NCI-H748 (cell line): ENCODE measurements around the gene ERCC6.

ENCODE experiments used
- DNase-seq: peaks from one replicate; lab custom pipeline; 2025; ENCODE audit not compliant: unreplicated experiment; lab: John Stamatoyannopoulos, UW

The ERCC6 gene

DNA sequence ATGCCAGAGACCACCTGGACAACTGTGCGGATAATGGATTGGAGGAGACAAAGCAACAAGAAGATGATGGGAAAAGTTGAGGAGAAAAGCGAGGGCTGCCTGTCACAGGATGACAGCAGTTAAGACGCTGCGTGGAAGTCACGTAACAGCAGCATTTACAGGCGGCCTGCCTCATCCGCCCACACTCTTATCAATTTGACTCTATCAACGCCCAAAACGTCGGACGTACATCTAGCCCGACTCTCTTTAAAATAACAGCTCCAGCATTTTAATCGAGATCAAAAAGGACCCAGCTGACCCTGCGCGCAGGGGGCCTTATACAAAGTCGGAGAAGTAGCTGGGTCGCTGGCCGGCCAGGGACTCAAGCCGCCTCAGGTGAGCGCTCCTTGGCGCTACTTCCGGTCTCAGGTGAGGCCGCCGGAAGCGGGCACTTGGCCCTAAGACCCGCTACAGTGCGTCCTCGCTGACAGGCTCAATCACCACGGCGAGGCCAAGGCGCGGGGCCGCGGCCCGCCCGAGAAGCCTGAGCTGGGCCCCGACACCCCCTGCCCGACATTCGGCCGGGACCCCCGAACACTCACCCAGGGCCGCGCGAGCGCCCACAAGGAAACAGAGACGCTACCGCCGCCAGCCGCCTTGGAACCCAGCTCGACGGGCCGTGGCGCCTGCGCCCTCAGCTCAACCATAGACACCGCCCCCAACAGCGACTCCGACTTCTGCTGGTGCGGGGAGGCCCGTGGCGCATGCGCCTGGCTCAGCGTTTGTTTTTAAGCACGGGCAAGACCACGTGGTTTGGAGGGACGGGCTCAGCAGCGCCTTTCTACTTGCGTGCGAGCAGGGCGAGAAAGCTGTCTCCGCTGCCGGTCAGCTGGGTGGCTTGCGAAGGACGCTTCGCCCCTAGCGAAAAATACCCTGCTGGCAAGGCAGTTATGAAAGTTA lies at the start of gene ERCC6:
Gene ERCC6, minus strand, starts transcription at position 741 of the 939 bp plus-strand sequence.
- DNase-seq, result peak; percentile 94

DNA sequence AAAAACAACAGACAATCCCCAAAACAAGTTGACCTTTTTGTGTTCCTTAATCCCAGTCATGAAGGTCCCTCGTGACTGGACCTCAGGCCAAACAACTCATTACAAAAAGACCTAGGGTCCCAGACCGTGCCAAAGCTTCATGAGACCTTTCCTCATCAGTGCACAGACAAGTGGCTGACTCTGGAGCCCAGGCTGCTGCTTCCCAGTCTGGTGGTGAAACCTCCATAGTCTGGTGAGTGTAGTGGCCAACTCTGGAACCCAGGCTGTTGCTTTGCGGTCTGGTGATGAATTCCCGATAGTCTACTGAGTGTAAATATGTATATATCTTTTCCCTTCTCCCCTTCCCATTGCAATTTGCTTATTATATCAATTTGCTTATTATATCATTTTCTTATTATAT lies 49.1 kb upstream of the ERCC6 start:
- no peak for DNase-seq

DNA sequence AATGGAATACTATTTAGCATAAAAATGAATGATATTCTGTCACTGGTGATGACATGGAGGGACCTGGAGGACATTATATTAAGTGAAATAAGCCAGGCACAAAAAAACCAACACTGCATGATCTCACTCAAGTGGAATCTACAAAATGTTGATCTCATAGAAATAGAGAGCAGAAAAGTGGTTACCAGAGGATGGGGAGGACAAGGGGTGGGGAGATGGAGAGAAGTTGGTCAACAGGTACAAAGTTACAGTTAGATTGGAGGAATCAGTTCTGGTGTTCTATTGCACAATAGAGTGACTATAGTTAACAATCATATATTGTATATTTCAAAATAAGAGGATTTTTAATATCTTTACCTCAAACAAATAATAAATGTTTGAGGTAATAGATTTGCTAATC lies 46.5 kb upstream of the ERCC6 start:
- no peak for DNase-seq

DNA sequence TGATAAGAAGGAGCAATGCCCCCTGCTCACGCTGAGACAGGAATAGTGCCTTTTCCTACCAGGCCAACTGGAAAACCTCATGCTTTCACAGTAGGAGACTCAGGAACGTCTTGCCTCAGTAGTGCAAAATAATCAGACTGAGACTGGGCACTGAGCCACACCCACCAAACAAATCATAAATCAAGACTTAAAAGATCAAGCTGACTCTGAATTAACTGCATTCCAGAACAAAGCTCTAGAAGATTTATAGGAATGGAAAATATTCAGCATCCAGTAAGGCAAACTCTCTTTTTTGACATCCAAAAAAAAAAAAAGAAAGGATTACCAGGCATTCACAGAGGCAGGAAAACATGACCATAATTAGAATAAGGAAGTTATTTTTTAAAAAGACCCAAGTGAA lies 40.7 kb upstream of the ERCC6 start:
- DNase-seq, result no peak

DNA sequence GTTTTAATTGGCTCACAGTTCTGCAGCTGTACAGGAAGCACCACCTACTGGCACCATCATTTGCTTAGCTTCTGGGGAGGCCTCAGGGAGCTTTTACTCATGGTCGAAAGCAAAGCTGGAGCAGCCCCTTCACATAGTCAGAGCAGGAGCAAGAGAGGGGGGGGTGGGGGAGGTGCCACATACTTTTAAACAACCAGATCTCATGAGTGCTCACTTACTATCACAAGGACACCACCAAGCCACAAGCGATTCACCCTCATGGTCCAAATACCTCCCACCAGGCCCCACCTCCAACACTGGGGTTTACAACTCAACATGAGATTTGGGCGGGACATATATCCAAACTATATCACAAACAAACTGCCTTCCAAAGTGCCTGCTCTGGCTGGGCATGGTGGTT lies 39.5 kb upstream of the ERCC6 start:
- DNase-seq, result no peak

DNA sequence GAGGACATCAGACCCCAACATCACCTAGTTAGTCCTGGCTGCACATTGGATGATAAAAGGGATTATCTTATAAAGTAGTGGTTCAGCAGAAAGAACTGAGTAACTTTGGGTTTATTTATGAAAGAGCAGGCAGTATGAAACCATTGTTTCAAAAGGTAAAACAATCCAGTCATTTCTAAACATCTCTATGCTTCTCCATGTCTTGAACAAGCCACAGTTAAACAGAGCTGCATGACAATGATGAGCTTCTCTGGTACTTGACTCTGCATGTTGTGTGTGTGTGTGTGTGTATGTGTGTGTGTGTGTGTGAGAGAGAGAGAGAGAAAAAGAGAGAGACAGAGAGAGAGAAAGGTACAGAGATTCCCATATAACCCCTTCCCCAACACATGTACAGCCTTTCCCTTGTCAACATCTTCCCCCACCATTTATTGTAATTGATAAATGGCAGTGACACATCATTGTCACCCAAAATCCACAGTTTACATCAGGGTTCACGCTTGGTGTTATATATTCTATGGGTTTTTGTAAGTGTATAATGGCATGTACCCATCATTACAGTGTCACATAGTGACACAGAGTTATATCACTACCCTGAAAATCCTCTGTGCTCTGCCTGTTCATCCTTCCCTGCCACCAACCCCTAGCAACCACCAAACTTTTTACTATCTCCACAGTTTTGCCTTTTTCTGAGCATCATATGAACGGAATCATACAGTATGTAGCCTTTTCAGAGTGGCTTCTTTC lies 38.4 kb upstream of the ERCC6 start:
- no peak for DNase-seq

DNA sequence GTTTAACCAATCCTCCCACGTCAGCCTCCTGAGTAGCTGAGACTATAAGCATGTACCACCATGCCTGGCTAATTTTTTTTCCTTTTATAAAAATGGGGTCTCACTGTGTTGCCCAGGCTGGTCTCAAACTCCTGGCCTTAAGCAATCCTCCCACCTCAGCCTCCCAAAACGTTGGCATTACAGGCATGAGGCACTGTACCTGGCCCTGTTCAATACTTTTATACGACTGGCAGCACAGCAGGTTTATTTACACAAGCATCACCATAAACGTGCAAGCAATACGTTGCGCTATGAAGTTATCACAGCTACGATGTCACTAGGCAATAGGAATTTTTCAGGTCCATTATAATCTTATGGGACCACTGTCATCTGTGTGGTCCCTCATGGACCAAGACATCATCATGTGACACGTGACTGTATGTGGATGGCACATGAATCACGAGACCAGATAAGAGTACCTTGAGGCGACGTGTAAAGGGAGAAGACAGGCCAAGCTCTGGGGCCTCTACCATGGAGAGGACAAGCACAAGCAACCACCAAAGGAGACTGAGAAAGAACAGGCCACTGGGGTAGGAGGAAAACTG lies 36.7 kb upstream of the ERCC6 start:
- DNase-seq, result no peak

DNA sequence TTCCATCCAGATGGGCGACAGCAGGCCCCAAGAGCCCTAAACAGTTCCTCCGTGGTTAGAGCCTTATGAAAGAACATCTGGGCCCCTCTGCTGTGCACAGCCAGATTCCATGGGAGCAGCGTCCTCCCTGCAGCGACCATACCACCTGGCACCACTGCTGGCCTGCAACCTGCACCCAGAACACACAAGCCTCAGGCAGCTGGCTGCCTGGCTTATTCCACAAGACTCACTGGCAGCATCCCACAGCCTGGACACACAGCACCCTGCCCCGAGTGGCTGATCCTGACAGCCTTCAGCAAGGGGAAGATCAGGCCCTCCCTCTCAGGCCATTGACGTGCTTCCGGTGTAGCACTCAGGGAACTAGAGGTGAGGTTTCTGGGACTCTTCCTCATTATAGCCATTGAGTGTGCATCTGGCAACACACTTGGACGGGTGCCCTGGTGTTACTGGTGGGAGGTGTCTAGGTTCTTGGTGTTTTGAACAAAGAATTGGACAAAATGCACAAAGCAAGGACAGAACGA lies 33.7 kb upstream of the ERCC6 start:
- no peak for DNase-seq

DNA sequence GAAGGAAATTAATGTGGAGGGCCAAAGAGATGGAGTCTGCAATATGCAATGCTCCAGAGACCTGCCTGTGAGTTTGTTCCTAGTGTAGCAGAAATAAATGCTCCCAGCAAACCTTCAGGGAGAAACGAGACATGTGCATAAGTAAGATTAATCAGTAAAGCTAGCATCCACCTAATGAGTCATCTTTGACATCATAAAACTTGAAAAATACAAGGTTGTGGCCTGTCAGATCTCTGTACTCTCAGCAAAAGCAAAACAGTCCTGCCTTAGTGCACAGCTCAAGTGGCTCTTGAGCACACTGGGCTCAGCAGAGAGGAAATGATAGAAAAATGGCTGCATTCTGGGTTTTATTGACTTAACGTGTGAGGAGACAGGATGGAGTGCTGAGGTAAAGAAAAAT lies 32.5 kb upstream of the ERCC6 start:
- DNase-seq, result no peak

DNA sequence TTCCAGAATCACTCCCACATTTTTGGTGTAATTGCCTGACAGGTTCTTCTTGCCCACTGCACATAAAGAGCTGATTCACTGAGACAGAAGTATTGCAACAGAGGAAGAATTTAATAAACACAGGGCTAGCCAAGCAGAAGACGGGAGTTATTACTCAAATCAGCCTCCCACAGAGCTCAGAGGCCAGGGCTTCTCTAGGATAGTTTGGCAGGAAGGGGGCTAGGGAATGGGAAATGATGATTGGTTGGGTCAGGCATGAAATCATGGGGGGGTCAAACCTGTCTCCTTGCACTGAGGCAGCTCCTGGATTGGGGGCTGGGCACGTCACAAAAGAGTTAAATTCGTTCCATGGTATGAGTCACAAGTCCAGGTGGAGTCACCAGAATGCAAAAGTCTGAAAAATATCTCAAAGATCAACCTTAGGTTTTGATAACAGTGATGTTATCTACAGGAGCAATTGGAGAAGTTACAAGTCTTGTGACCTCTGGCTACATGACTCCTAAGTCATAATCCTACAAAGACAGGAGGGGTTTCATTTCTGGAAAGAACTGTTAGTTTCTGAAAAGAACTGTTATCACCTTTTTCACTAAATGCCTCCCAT lies 30.2 kb upstream of the ERCC6 start:
- no peak for DNase-seq

DNA sequence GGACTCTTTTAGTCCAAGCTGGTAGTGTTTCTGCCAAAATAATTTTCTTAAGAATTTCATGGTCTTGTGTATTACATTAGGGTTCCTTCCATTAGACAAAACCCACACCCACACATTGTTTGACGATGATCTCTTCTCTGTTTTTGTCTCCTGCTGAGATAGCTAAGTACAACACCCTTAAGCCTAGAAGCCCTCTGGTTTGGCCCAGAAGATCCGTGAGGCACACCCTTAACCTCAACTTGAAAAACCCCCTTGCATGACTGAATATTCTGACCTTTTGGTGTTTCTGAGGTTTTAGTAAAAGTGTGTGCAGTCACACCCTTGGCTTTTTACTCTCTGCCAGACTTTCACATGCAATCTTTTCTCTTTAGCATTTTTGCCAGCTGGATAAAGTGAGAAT lies 29.3 kb upstream of the ERCC6 start:
- no peak for DNase-seq

DNA sequence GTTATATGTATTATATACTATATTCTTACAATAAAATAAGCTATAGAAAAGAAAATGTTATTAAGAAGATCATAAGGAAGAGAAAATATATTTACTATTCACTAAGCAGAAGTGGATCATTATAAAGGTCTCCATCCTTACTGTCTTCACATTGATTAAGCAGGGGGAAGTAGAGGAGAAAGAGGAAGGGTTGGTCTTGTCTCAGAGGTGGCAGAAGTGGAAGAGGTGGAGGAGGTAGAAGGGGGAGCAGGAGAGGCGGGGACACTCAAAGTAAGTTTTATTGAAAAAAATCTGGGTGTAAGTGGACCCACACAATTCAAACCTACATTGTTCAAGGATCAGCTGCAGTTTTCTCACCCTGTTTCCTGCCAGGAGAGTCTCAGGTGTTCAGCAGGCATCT lies 28.9 kb upstream of the ERCC6 start:
- DNase-seq, result no peak

DNA sequence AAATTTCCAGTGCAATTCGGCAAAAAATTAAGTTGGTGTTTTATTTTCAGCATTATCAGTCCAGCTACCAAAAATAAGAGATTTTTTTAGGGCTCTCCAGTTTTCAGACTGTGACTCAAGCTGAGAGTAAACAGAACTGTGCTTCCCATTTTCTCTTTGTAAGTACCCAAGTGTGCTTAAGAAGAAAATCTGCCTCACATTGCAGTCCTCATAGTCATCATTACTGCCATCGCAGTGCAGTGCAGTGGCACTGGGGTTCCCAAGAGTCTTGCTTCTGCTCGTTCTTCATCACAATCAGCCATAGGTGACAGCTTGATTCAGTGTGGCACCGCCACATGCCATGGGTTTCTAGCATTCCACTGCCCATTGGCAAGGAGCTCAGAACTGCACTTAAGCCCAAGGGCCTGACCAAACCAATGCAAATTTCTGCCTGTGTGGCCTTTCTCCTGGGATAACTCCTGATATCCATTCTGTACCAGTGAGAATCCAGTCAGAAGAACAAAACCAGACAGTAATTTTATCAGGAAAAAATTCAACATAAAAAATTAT lies 25.6 kb upstream of the ERCC6 start:
- DNase-seq, result no peak

DNA sequence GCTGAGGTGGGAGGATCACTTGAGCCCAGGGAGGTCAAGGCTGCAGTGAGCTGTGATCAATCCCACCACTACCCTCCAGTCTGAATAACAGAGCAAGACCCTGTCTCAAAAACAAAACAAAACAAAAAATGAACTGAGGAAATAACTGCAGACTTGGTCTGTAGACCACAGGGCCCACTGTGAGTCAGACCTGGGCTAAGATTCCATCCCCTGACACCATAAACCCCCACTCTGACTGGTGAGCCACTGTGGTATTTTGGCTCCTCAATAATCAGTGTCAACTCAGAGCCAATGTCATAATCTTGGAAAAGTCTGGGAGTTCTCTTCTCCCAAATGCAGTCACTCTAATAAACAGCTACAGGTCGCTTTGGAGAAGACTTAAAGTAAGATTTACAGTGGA lies 24.0 kb upstream of the ERCC6 start:
- DNase-seq, result no peak

DNA sequence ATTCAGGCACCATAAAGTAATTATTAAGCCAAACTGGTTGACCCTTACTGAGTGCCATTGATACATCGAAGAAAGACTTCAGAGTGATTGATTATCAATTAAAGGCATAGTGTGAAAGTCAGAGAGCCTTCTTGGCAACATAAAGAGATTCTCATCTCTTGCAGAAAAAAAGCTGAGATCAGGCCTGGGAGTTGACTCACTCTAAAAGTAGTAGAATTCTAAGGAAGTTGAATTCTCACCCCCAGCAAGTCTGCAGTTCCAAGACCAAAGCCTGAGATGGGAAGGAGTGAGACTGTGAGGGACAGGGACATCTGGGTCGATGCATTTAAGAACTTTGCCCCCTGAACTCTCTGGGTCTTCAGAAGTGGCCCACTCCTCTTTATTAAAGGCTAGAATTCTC lies 21.6 kb upstream of the ERCC6 start:
- no peak for DNase-seq

DNA sequence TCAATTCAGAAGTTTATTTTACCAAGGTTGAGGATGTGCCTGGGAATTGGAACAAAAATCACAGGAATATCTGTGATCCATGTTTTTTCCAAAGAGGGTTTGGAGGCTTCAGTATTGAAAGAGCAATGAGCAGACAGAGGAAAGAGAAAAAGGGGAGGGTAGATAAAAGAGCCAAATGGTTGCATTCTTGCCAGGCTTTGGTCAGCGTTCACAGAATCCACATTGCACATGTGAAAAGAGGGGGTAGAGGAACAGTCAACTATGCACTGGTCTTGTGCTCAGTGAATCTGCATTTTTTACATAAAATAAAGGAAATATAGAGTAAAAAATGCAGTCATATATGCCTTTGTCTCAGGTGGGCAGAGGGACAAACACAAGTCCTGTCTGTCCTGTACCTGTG lies 20.6 kb upstream of the ERCC6 start:
- DNase-seq, result no peak

DNA sequence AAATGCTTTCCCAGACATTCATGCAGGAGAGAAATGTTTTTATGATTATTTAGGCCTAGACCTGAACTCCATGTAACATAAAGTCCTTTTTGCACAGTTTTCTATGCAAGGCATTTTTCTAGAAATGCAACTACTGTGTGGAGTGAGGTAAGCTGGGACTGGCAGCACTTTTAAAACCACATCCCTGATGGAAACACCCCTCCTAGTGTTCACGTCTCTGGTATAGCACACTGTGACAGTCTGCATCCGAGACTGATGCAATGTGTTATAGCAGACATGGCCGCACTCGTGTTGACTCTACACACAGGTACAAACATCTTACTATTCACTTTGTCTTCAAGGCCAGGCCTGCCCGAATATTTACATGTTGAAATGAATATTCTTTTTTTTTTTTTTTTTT lies 19.3 kb upstream of the ERCC6 start:
- no peak for DNase-seq

DNA sequence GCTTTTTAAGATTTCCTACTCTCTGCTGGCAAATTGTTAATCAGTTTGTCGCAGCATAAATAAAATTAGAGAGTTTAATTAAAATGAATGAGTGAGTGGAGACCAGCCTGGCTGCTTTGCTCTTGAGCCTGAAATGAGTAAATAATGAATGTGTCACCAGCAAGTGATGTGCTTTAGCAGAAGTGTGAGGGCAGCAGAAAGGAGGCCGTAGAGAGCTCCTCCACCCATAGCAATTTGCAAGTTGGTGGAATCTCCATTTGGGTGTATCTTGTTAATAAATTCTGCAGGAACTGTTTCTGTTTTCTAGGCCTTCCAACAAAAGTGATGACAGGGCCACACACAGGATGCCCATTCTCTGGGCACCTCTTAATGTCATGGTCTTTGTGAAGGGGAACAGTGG lies 18.8 kb upstream of the ERCC6 start:
- DNase-seq, result no peak

DNA sequence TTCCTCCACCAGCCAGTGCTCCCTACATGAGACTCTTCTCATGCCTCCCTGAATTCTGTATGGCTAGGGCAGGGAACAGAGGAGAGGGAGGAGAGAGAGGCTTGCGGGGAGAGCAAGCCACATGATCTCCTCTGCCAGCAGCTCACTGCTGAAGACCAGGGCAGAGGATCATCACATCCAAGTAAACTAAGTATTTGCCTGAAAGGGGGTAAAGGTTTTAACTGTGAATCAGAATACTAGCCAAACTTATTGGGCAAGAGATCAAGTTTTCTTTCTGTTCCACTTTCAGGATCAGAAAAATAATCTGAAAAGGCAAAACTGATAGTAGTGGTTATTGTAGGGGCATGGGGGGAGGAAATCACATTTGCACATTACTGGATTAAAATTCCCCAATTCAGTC lies 17.8 kb upstream of the ERCC6 start:
- no peak for DNase-seq

DNA sequence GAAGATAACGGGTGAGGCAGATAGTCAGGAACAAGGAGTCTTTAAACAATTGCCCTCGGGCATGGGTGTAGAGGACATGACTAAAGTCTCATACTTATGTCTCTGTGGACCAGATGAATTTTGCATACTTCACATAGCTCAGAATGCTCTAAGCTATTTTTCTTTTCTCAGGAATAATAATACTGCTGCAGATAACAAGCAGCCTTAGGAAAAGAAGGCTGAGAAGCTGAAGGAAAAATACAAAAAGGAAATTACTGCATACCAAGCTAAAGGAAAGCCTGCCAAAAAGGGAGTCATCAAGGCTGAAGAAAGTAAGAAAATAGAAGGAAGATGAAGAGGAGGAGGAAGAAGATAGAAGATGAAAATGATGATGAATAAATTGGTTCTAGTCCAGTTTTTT lies 13.4 kb upstream of the ERCC6 start:
- no peak for DNase-seq

DNA sequence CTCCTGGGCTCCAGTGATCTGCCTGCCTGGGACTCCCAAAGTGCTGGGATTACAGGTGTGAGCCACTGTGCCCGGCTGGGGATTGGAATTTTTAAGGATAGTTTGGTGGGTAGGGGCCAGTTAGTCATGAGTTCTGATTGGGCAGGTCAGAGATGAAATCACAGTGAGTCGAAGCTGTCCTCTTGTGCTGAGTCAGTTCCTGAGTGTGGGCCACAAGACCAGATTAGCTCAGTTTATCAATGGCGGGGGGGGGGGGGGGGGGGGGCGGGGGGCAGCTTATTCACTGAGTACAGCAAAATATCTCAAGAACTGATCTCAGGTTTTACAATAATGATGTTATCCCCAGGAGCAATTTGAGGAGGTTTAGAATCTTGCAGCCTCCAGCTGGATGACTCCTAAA lies 11.6 kb upstream of the ERCC6 start:
- DNase-seq, result no peak
